Measurements from ENCODE around the gene BMP7.
"Not testable (repeated sequence)": the region's sequence is repeated elsewhere in the genome, so short reads cannot be mapped to it uniquely, and the experiment has no call there.

The BMP7 gene

DNA sequence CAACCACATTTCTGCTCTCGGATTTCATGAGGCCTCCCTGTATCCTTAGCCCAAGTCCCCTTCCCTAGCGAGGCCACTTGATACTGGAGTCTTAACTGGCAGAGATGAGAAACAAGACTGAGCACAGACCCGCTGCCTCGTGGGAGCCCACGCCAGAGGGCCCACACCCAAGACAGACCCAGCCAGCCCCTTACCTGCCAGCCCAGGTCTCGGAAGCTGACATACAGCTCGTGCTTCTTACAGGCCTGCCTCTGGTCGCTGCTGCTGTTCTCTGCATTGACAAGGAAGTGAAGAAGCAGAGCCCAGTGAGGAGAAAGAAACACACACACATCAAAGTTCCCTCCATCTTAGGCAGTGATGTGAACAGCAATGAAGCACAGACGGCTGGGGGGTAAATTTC, 91.7 kb downstream of the BMP7 start:
- no peak for DNase-seq (ENCODE audit: extremely low read depth in 1 of 2, low read depth in 1 of 2)

DNA sequence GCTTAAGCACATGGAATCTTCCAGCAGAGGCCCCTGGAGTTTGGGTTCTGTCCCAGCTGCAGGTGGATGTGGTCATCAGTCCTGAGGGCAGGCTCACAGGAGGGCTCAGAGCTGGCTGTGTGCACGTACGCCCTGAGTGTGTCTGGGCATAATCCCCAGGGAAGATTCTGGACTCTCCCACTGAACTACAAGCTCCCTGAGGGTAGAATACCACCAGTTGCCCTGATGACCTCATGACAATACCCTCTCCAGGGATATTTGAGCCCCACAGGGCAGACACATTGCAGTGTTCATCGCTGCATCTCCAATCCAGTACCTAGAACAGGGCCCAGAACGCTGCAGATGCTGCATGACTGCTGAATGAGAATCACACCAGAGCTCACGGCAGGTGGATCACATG, 92.5 kb downstream of the BMP7 start:
- no peak for DNase-seq (ENCODE audit: extremely low read depth in 1 of 2, low read depth in 1 of 2)

DNA sequence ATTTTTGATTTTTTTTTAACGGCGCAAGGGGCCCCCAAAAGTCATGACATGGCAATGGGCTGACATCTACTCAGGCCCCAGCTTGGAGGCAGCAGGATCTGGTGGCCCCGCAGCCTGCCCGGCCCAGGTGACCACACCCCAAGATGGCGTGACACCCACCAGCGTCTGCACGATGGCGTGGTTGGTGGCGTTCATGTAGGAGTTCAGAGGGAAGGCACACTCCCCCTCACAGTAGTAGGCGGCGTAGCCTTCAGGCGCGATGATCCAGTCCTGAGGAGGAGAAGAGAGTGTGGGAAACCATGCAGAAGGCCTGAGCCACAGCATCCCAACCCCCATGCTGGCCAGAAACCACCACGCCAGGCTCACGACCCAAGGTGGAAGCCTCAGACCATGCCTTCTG, 93.4 kb downstream of the BMP7 start:
- DNase-seq (ENCODE audit: extremely low read depth in 1 of 2, low read depth in 1 of 2) = no peak

DNA sequence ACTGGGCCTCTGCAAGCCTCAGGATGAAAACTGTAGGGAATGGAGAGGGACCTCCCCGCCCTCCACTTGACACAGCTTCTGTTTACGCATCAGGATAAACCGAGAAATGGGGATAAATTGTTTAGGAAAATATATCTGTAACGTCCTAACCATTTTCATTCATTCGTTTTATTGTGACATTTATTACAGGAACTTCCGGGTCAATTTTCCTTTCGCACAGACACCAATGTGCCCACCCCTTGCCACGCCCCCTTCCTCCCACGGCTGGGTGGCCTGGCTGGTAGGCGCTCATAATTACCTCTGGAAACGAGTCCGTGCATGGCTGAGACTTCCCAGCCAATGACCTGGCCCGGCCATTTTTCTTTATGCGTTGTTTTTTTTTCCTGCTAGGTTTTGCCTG, 96.1 kb downstream of the BMP7 start:
- no peak for DNase-seq (ENCODE audit: extremely low read depth in 1 of 2, low read depth in 1 of 2)

DNA sequence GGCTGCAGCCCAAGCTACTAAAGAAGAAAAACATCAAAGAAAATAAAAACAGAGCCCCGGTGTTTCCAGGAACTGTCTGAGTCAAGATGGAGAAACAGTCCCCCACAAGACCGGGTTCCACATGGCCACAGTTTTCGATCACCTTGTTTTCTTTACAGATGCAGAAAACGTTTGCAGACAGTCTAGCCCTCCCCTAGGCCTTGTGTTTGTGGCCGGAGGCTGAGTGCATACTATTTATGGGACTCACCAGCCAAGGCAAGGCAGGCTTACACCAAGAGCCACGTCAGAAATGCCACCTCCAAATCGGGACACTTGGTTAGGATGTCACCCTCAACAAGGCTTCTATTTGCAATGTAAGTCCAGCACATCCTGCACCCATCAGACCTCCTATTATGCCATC, 97.3 kb downstream of the BMP7 start:
- DNase-seq (ENCODE audit: extremely low read depth in 1 of 2, low read depth in 1 of 2) = no peak

DNA sequence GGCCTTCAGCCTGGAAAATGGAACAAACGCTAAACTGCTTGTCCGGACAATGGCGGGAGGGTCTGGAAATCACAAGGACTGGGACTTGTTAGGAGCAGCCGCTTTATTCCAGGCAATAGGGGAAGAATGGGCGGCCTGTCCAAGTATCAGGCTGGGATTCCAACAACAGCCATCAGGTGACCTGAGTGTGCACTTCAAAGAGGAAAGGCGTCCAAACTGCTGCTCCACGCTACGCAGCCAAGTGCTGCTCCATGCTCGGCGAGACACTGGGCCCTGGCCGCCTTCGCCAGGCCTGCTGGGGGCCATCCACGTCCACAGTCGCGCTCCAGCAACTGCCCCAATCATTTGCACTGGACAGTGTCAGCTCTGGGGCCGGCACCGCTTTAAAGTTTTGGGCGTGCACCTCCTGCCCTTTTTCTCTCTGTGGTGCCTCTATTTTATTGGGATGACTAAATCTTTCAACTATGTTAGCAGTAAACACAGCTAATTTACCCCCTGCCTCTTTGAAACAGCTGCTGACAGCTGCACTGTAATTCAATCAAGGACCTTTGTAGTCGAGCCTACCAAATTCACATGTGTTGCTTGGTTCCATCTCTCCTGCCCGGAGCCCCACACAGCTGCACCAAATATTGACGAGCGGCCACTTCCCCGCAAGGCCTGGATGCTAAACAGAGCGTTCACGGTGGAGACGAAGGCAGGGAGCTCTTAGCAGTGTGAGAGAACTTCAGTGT, 98.3 kb downstream of the BMP7 start:
- no peak for DNase-seq (ENCODE audit: extremely low read depth in 1 of 2, low read depth in 1 of 2)

DNA sequence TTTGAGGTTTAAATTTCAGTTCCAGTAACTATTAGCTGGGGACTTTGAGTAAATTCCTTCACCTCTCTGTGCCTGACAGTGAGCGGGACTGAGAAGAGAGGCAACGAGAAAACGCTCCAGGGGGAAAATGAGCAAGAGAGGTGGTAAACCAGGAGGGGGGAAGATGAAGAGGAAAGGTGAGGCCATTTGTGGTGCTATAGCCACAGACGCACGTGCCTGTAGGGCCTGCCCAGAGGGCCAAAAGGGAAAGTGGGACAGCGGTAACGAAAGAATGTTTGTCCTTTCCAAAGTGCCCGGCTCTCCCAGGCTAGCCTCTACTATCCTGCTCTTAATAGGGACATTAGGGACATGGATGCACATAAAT, 99.2 kb downstream of the BMP7 start:
- no peak for DNase-seq (ENCODE audit: extremely low read depth in 1 of 2, low read depth in 1 of 2)

DNA sequence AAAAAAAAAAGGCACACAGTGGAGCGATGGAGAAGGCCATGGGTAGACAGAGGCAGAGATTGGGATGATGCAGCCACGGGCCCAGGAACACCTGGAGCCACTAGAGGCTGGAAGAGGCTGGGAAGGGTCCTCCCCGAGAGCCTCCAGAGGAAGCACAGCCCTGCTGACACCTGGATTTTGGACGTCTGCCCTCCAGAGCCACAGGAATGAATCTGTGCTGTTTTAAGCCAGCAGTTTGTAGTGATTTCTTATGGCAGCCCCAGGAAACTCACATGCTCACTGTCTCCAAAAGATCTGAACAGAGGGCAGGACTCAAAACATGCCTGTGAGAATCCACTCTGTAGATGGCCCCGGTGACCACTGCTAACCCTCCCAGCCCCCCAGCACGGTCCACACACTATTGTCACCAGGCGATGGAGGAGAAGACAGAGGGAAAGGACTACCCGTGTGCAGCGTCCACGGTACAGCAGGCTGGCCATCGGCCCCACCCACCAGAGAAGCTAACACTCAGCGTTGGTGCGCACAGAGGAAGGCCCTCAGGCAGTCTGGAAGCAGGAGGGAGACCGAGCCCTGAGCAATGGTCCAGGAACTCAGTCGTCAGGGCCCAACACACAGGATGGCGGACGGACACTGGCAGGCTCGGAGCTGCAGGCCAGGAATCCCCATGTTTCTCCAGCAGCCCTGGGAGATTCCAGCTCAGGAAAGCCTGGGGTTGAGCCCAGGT, 99.7 kb downstream of the BMP7 start:
- no peak for DNase-seq (ENCODE audit: extremely low read depth in 1 of 2, low read depth in 1 of 2)

DNA sequence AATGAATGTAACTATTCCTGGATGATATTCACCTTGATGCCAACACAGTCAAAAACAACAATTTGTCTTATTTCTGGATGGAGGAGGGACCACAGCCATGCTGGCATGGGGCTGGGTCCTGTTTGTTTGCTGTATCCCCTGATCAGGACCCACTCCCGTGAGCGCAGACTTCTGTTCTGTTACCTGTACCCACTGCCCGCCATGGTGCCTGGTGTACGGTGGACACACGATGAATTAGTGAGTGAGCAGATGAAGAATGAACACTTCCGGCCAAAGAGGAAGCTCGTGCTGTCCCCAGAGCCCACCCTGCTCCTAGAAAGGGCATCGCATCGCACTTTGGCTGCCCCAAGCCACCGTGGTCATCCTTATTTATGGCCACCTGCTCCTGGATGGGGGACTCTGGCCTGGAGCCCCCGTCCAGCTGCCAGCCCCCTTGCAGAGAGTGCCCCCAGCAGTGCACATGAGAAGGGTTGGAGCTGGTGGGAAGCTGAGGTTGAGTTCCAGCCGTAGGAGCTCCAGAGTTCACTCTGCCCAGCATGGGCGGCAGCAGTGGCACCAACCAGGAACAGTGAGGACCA, 100.9 kb downstream of the BMP7 start:
- DNase-seq (ENCODE audit: extremely low read depth in 1 of 2, low read depth in 1 of 2) = no peak

DNA sequence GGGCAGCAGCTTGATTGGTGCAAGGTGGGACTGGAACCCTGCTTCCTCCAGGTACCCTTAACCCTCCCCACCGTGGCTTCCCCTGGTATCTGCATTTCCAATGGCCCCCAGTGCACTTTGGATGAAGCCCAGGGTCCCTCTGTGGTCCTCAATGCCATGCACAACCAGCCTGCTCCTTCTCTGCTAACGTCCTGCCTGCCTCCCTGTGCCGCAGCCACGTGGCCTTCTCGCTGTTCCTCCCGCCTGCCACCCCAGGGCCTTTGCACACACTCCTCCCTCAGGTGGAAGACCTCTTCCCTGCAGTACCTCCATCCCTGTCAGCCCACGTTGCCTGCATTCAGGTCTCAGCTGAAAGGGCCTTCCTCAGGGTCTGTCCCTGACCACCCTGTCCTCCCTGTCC, 101.6 kb downstream of the BMP7 start:
- no peak for DNase-seq (ENCODE audit: extremely low read depth in 1 of 2, low read depth in 1 of 2)

DNA sequence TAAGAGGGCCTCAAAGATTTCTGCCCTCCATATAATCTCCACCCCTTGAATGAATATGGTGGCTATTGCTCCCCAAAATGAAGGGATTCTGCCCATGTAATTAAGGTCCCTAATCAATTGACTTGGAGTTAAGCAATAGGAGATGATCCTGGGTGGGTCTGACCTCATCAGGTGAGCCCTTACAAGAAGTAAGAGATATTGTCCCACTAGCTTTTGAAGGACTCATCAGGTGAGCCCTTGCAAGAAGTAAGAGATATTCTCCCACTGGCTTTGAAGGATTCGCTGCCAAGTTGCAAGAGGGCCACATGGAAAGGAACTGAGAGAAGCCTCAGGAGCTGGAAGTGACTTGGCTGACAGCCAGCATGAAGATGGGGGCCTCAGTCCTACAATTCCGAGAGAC, 103.4 kb downstream of the BMP7 start:
- no peak for DNase-seq (ENCODE audit: extremely low read depth in 1 of 2, low read depth in 1 of 2)

DNA sequence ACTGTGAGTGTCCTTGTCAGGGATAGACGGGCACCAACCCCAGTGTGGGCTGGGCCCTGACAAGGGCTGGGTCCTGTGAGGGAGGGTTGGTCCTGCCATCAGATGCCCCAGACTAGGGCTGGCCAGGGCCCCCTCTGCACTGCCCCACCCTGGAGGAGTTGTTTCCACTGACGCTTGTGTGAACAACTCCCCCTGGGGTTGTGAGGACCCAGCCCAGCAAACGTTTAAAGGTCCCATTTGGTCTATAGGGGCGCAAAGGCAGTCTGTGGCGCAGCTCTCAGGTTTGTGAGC, 104.1 kb downstream of the BMP7 start:
- no peak for DNase-seq (ENCODE audit: extremely low read depth in 1 of 2, low read depth in 1 of 2)

DNA sequence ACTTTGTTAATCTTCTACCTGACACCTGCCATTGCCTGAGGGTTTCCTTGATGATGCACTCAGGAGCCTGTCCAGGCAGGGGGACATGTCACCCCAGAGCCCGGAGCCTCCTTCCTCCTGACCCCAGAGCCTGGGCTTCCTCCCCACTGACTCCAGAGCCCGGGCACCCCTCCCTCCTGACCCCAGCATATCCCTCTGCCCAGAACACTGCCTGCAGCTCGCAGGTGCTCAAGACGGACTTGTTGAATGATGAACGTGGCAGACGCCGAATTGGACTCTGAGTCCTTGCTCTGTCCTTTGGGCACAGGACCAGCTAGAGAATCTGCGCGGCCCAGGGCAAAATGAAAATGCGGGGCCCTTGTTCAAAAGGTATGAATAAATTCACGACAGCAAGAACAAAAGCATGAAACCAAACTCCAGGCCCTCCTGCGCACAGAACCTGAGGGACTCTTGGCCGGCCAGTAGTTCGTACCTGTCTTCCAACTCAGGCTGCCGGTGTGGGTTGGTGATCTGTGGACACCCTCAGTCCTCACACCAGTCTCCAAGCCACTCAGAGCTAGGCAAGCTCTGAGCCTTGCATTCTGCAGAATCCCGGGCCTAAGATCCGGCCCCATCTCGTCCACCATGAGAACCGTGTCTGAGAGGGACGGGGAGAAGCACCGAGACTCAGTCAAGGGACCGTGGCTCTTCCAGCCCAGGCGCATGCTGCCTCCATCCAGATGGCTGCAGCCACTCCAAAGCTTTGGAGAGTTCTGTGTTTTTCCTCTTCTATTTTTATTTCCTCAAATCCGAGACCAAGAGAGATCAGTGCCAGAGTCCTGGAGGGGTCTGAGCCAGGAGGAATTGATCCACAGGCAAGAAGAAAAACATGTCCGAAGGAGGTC, 104.7 kb downstream of the BMP7 start:
- DNase-seq (ENCODE audit: extremely low read depth in 1 of 2, low read depth in 1 of 2) = no peak

DNA sequence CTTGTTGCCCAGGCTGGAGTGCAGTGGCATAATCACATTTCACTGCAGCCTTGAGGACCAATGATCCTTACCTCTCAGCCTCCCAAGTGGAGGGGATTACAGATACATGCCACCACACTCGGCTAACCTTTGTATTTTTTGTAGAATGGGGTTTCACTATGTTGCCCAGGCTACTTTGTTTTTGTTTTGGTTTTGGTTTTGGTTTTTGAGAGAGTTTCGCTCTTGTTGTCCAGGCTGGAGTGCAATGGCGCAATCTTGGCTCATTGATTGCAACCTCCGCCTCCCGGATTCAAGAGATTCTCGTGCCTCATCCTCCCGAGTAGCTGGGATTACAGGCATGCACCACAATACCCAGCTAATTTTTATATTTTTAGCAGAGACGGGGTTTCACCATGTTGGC, 105.5 kb downstream of the BMP7 start:
- DNase-seq (ENCODE audit: extremely low read depth in 1 of 2, low read depth in 1 of 2) = no peak

DNA sequence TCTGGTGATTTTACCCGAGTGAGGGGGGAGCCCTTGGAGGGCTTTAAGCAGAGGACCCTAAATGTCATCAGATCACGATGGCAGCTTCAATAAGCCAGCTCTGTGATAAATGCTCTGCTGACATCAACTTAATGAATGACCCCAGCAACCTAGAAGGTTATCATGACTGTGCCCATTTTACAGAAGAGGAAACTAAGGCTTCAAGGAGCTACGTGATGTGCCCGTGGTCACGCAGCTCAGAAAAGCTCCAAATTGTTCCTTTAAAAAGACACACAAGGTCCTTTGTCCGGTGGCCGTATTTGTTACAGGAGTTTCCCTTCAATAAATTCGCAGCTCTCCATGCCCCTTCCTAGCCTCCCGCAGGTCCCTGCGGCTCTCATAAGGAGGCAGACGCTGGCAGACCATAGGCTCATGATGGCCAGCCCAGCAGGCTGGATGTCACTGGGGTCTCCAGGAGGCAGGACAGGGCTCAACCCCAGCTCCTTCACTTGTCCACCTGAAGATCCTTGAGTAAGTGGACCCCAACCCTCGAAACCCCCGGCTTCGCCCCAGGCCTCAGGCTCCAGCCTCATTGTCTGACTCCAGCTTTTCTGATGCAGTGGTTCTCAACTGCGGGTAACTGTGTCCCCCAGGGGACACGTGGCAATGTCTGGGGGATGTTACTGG, 106.4 kb downstream of the BMP7 start:
- DNase-seq (ENCODE audit: extremely low read depth in 1 of 2, low read depth in 1 of 2) = no peak

DNA sequence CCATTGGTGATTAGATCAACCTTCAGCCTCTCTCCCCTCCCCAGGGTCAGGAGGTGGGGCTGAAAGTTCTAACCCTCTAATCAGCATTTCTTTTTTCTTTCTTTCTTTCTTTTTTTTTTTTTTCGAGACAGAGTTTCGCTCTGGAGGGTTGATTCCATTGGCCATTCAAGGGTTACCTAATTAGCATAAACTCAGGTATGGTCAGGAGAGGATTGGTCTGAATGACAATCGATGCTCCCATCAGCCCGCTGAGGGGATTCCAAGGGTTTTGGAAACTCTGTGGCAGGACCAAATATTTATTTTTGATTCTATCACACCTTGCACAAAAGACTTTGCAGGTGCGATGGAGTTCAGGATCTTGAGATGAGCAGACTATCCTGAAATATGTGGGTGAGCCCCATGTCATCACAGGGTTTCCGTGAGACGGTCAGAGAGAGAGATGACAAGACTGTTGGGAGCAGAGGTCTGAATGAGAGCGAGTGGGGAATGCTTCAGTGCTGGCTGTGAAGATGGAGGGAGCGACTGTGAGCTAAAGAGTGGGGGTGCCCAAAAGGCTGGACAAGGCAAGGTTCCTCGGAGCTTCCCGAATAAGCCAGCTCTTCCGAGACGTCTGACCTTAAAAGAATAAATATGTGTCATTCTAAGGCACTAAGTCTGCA, 107.1 kb downstream of the BMP7 start:
- no peak for DNase-seq (ENCODE audit: extremely low read depth in 1 of 2, low read depth in 1 of 2)

DNA sequence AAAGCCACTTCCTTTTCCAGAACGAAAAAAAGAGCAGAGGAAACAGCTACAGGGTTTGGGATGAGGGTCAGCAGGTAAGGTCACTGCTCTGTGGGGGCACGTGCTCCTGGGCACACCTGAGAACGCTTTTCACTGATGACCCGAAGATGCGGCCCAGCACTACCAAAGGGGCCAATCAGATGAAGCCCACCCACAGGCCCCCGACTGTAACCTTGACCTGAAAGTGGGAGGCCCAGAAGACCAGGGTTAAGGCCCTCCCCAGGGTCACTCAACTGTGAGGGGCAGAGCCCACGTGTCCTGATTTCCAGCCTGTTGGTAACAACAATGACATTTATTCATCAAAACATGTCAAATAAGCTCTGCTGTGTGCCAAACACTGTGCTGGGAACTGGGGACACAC, 108.0 kb downstream of the BMP7 start:
- no peak for DNase-seq (ENCODE audit: extremely low read depth in 1 of 2, low read depth in 1 of 2)

DNA sequence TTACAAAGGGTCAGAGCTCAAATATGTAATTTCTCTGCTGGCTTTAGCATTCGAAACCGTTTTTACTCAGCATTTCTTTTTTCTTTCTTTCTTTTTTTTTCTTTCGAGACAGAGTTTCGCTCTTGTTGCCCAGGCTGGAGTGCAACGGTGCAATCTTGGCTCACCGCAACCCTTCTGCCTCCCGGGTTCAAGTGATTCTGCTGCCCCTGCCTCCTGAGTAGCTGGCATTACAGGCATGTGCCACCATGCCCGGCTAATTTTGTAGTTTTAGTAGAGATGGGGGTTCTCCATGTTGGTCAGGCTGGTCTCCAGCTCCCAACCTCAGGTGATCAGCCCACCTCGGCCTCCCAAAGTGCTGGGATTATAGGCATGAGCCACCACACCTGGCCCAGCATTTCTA, 108.7 kb downstream of the BMP7 start:
- DNase-seq (ENCODE audit: extremely low read depth in 1 of 2, low read depth in 1 of 2) = not testable (repeated sequence)

DNA sequence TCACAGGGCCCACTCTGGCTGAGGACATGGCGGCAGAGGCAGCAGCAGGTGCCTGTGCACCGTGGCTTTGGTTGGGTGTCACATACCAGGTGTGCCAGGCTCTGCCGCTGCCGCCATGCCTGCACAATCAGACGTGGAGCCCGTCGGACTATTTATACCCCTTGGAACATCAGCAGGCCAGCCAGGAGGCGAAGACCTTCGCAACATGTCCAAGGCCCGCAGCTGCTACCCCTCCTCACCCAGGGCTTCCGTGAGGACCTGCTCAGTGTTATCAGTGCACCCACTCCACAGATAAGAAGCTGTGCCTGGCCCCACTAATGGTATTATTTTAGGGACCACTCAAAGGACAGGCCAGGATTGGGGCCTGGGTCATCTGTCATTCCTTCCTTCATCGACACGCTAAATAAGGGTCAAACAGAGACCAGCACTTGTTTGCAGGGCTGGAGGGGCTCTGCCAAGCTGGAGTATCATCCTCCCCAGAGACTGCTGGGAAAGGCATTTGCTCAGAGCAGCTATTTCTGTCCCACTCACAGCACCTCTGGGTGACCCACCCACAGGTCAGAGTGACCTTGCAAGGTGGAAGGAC, 109.2 kb downstream of the BMP7 start:
- no peak for DNase-seq (ENCODE audit: extremely low read depth in 1 of 2, low read depth in 1 of 2)

DNA sequence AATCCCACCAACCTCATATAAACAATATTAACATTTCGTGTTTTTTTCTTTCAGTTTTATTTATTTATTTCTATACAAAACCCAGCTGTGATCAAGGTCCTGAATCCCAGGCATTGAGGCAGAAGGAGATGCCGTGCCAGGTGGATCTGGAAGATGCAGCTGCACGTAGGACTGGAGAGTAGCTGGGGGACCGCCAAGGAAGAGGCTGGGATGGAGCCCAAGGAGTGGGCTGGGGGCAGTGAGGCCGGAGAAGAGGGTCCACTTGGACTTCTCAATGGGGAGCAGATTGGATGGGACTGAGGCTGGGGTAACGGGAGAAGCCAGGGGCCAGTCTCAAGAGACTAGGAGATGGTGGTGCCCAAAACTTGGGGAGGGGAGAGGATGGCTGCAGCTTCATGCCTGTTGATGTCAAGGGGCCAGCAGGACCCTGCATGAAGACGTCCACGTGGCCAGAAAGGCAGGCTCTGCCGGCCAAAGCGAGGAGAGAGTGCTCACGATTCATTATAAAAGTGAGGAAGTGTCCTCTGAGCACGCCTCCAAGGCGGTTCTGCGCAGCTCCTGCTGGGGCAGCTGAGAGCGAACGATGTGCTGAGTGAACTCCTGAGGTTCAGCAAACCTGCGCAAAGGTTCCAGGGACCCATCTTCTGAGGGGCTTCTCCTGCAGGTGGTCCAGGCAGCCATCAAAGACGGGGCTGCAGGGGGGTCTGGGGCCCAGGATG, 110.3 kb downstream of the BMP7 start:
- no peak for DNase-seq (ENCODE audit: extremely low read depth in 1 of 2, low read depth in 1 of 2)

All from stimulated activated CD8-positive, alpha-beta memory T cell treated with anti-CD3 and anti-CD28 coated beads, Interleukin-7, amount 100 ng/mL, for 48 hours (primary cell).